Esophagus squamous epithelium (tissue), 4 donors: ENCODE data around the gene RNF212.

Source experiments
- CTCF ChIP-seq, 6 experiments: fragments of 450-650 bp in 4 of 6; fragments of 200-600 bp in 2 of 6; sonication (generic) in 2 of 6; IDR thresholded peaks; one replicate each; pipeline ENCODE4 v1.5.1; 2016 to 2019; ENCODE audit warnings: antibody characterized with exemption in 6 of 6, mild to moderate bottlenecking in 4 of 6, moderate library complexity in 4 of 6
- POLR2A ChIP-seq, 4 donors: fragments of 450-650 bp; IDR thresholded peaks; one replicate each; pipeline ENCODE4 v1.6.1; 2017; ENCODE audit warnings: antibody characterized with exemption in 4 of 4, mild to moderate bottlenecking in 4 of 4, moderate library complexity in 3 of 4

- no peak for TF ChIP-seq POLR2A (IDR thresholded peaks at IDR 0.05)
- TF ChIP-seq CTCF (IDR thresholded peaks at IDR 0.05): no peak
These were observed 3.4 kb downstream of the RNF212 start for GRCh38 chr4:1109898-1110506.
